Measurements from ENCODE around the gene MGMT. TPM values are rescaled to one million over a fixed set of nuclear protein-coding genes. Genes with fewer than 3 reads are reported as not detected.

Gene MGMT
- total RNA-seq, 4 donors from 2014 or later, result 25.6 to 32.2 (median 29.5) TPM

- no peak for DNase-seq (ENCODE audit: low spot score in 2 of 2)
These were observed 74.9 kb downstream of the MGMT start for GRCh38 chr10:129541748-129542487.

GRCh38 chr10:129542589-129542988 lies 75.5 kb downstream of the MGMT start:
- Histone ChIP-seq H3K27me3 (no peaks in the 10 kb centered on the region), H3K9me3 (no peaks in the 10 kb centered on the region), H3K27ac (no peak overlapping the region), H3K4me1 (peaks cover 2% of the 10 kb centered on the region), H3K36me3 (no peaks in the 10 kb centered on the region), H3K4me3 (no peak overlapping the region)
- no peak for DNase-seq (ENCODE audit: low spot score in 2 of 2)
- TF ChIP-seq POLR2A (IDR thresholded peaks at IDR 0.05), result no peak
- TF ChIP-seq CTCF (IDR thresholded peaks at IDR 0.05), result no peak
- TF ChIP-seq POLR2AphosphoS5 (IDR thresholded peaks at IDR 0.05), result no peak
- no peak for TF ChIP-seq EP300 (IDR thresholded peaks at IDR 0.05)
- WGBS, result 93% methylated on average over 10 of the region's 10 CpGs

More at GRCh38 chr10:129541748-129542487, 74.9 kb downstream of the MGMT start:
- no peaks in the 10 kb centered on the region for H3K9me3 ChIP-seq
- 97% methylated on average over 10 of the region's 21 CpGs for WGBS
- no peak overlapping the region for H3K27ac ChIP-seq
- H3K36me3 ChIP-seq, result peaks cover 2% of the 10 kb centered on the region
- H3K4me3 ChIP-seq, result no peak overlapping the region
- TF ChIP-seq EP300 (IDR thresholded peaks at IDR 0.05) (no peak), CTCF (IDR thresholded peaks at IDR 0.05) (no peak), POLR2AphosphoS5 (IDR thresholded peaks at IDR 0.05) (no peak), POLR2A (IDR thresholded peaks at IDR 0.05) (no peak)
- no peaks in the 10 kb centered on the region for H3K27me3 ChIP-seq
- H3K4me1 ChIP-seq, result no peaks in the 10 kb centered on the region

GRCh38 chr10:129544205-129545202 lies 77.5 kb downstream of the MGMT start:
- TF ChIP-seq POLR2A (IDR thresholded peaks at IDR 0.05) (no peak), EP300 (IDR thresholded peaks at IDR 0.05) (no peak), CTCF (IDR thresholded peaks at IDR 0.05) (no peak), POLR2AphosphoS5 (IDR thresholded peaks at IDR 0.05) (no peak)
- no peak for DNase-seq (ENCODE audit: low spot score in 2 of 2)
- H3K4me1 ChIP-seq, result peaks cover 3% of the 10 kb centered on the region
- H3K27ac ChIP-seq, result no peak overlapping the region
- H3K27me3 ChIP-seq, result no peaks in the 10 kb centered on the region
- no peaks in the 10 kb centered on the region for H3K9me3 ChIP-seq
- H3K4me3 ChIP-seq, result no peak overlapping the region
- WGBS, result 94% methylated on average over 16 of the region's 23 CpGs
- no peaks in the 10 kb centered on the region for H3K36me3 ChIP-seq

GRCh38 chr10:129545261-129545660 lies 78.2 kb downstream of the MGMT start:
- TF ChIP-seq EP300 (IDR thresholded peaks at IDR 0.05), result no peak
- no peak for TF ChIP-seq POLR2AphosphoS5 (IDR thresholded peaks at IDR 0.05)
- no peak for TF ChIP-seq CTCF (IDR thresholded peaks at IDR 0.05)
- TF ChIP-seq POLR2A (IDR thresholded peaks at IDR 0.05), result no peak
- Histone ChIP-seq H3K9me3 (no peaks in the 10 kb centered on the region), H3K36me3 (no peaks in the 10 kb centered on the region), H3K27ac (no peak overlapping the region), H3K4me3 (no peak overlapping the region), H3K4me1 (peaks cover 3% of the 10 kb centered on the region), H3K27me3 (no peaks in the 10 kb centered on the region)
- 94% methylated on average over 8 of the region's 8 CpGs for WGBS
- DNase-seq (ENCODE audit: low spot score in 2 of 2), result no peak

GRCh38 chr10:129546106-129546505 lies 79.1 kb downstream of the MGMT start:
- Histone ChIP-seq H3K4me3 (no peak overlapping the region), H3K36me3 (no peaks in the 10 kb centered on the region), H3K27me3 (no peaks in the 10 kb centered on the region), H3K27ac (no peak overlapping the region), H3K9me3 (no peaks in the 10 kb centered on the region), H3K4me1 (peaks cover 3% of the 10 kb centered on the region)
- WGBS, result 79% methylated on average over 8 of the region's 8 CpGs
- DNase-seq (ENCODE audit: low spot score in 2 of 2), result peak in 1 of 2 donors; percentile 47
- TF ChIP-seq POLR2AphosphoS5 (IDR thresholded peaks at IDR 0.05), result no peak
- TF ChIP-seq CTCF (IDR thresholded peaks at IDR 0.05), result no peak
- no peak for TF ChIP-seq POLR2A (IDR thresholded peaks at IDR 0.05)
- no peak for TF ChIP-seq EP300 (IDR thresholded peaks at IDR 0.05)
